ENCODE results near the gene DGLUCY.
"Not testable (repeated sequence)": the region's sequence is repeated elsewhere in the genome, so short reads cannot be mapped to it uniquely, and the experiment has no call there.

DGLUCY gene

GRCh38 chr14:91216731-91217226, 102.9 kb downstream of the DGLUCY start:
- DNase-seq = no peak

GRCh38 chr14:91218014-91218413, 104.1 kb downstream of the DGLUCY start:
- no peak for DNase-seq

- DNase-seq = no peak
Measured at GRCh38 chr14:91219517-91220389, 105.9 kb downstream of the DGLUCY start.

GRCh38 chr14:91220581-91221000, 106.7 kb downstream of the DGLUCY start:
- DNase-seq = no peak

GRCh38 chr14:91221270-91221669, 107.4 kb downstream of the DGLUCY start:
- no peak for DNase-seq

- DNase-seq = no peak
Measured at GRCh38 chr14:91223028-91223783, 109.3 kb downstream of the DGLUCY start.

GRCh38 chr14:91225025-91225424, 111.2 kb downstream of the DGLUCY start:
- no peak for DNase-seq

GRCh38 chr14:91226360-91226759, 112.5 kb downstream of the DGLUCY start:
- not testable (repeated sequence) for DNase-seq

GRCh38 chr14:91227183-91227628, 113.3 kb downstream of the DGLUCY start:
- DNase-seq = no peak

- DNase-seq = no peak
Measured at GRCh38 chr14:91228112-91229004, 114.5 kb downstream of the DGLUCY start.

GRCh38 chr14:91229005-91229382, 115.1 kb downstream of the DGLUCY start:
- DNase-seq = no peak

- DNase-seq = no peak
Measured at GRCh38 chr14:91229743-91230200, 115.9 kb downstream of the DGLUCY start.

GRCh38 chr14:91230397-91231035, 116.6 kb downstream of the DGLUCY start:
- DNase-seq = no peak

- no peak for DNase-seq
Measured at GRCh38 chr14:91231446-91231845, 117.6 kb downstream of the DGLUCY start.

GRCh38 chr14:91232052-91232451, 118.2 kb downstream of the DGLUCY start:
- DNase-seq = no peak

- DNase-seq = no peak
Measured at GRCh38 chr14:91232603-91233002, 118.7 kb downstream of the DGLUCY start.

GRCh38 chr14:91233936-91234790, 120.3 kb downstream of the DGLUCY start:
- no peak for DNase-seq

GRCh38 chr14:91234791-91235114, 120.9 kb downstream of the DGLUCY start:
- DNase-seq = no peak

GRCh38 chr14:91235841-91236240, 122.0 kb downstream of the DGLUCY start:
- DNase-seq = no peak

GRCh38 chr14:91237219-91237618, 123.3 kb downstream of the DGLUCY start:
- DNase-seq = no peak

- DNase-seq = no peak
Measured at GRCh38 chr14:91238085-91238484, 124.2 kb downstream of the DGLUCY start.

Data from SHP77 (cell line).